Measurements from ENCODE around the gene WSCD2.

The WSCD2 gene

GRCh38 chr12:108231109-108231905, 102.2 kb downstream of the WSCD2 start:
- TF ChIP-seq, protein P1, sequence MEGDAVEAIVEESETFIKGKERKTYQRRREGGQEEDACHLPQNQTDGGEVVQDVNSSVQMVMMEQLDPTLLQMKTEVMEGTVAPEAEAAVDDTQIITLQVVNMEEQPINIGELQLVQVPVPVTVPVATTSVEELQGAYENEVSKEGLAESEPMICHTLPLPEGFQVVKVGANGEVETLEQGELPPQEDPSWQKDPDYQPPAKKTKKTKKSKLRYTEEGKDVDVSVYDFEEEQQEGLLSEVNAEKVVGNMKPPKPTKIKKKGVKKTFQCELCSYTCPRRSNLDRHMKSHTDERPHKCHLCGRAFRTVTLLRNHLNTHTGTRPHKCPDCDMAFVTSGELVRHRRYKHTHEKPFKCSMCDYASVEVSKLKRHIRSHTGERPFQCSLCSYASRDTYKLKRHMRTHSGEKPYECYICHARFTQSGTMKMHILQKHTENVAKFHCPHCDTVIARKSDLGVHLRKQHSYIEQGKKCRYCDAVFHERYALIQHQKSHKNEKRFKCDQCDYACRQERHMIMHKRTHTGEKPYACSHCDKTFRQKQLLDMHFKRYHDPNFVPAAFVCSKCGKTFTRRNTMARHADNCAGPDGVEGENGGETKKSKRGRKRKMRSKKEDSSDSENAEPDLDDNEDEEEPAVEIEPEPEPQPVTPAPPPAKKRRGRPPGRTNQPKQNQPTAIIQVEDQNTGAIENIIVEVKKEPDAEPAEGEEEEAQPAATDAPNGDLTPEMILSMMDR (IDR thresholded peaks at IDR 0.05; ENCODE audit: low read depth, low read length), result no peak
- H3K4me3 ChIP-seq (ENCODE audit: low read depth, low read length), result no peak overlapping the region

GRCh38 chr12:108231909-108232434, 102.9 kb downstream of the WSCD2 start:
- TF ChIP-seq, protein P1 (IDR thresholded peaks at IDR 0.05; ENCODE audit: low read depth, low read length), result no peak
- no peak overlapping the region for H3K4me3 ChIP-seq (ENCODE audit: low read depth, low read length)

DNA sequence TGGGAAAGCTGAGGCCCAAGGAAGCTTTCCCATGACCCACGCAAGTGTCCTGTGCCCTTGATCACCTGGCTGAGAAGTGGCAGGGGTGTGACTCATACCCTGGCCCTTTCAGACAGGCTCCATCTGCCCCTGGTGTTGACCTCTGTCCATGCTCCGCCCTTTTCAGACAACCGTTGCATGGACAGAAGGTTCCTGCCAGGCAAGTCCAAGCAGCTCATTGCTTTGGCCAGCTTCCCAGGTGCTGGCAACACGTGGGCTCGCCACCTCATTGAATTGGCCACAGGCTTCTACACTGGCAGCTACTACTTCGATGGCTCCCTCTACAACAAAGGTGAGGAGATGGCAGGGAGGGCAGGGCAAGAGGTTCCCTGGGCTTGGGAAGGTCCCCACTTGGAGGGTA, 103.5 kb downstream of the WSCD2 start:
- TF ChIP-seq, protein P1 (IDR thresholded peaks at IDR 0.05; ENCODE audit: low read depth, low read length), result no peak
- no peak overlapping the region for H3K4me3 ChIP-seq (ENCODE audit: low read depth, low read length)

DNA sequence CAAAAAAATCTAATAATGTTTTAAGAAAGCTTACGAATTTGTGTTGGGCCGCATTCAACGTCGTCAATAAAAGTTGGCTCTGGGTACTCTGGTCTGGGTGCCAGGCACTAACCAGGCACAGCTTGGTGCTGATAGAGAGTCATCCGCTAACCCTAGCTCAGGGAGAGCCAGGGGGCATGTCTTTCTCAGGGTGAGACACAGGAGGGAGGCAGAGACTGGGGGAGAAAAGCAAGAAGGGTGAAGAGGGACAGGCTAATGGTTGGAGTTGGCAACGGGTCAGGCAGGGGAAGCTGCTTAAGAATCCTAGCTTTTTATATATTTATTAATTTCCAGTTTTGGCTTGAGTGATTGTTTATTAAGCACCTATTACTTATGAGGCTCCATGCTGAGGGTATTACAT, 105.1 kb downstream of the WSCD2 start:
- no peak overlapping the region for H3K4me3 ChIP-seq (ENCODE audit: low read depth, low read length)
- TF ChIP-seq, protein P1 (IDR thresholded peaks at IDR 0.05; ENCODE audit: low read depth, low read length), result no peak

GRCh38 chr12:108235197-108235984, 106.3 kb downstream of the WSCD2 start:
- TF ChIP-seq, protein P1 (IDR thresholded peaks at IDR 0.05; ENCODE audit: low read depth, low read length), result no peak
- no peak overlapping the region for H3K4me3 ChIP-seq (ENCODE audit: low read depth, low read length)

- TF ChIP-seq, protein P1 (IDR thresholded peaks at IDR 0.05; ENCODE audit: low read depth, low read length), result no peak
- no peak overlapping the region for H3K4me3 ChIP-seq (ENCODE audit: low read depth, low read length)
Observed at GRCh38 chr12:108235985-108236263, 106.8 kb downstream of the WSCD2 start.

DNA sequence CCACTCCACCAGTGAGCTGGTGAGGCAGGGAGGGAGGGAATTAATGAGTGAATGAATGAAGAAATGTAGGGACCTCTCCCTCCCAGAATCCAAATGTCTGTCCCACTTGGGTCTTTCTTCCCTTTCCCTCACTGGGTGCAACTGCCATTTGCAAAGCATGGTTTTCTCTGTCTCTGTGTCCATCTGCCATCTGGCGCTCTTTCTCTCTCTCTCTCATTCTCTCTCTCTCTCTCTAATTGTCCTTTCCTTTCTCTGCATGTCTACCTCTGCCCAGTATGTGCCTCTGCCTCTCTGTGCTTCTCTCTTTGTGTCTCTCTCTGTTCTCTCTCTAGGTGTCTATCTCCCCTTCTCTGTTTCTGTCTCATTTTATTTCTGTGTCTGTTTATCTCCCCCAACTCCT, 107.3 kb downstream of the WSCD2 start:
- TF ChIP-seq, protein P1 (IDR thresholded peaks at IDR 0.05; ENCODE audit: low read depth, low read length), result no peak
- no peak overlapping the region for H3K4me3 ChIP-seq (ENCODE audit: low read depth, low read length)

Measured in WI38 (cell line).